Measurements from ENCODE around the gene SMC1B. TPM values are rescaled to one million over a fixed set of nuclear protein-coding genes. Genes with fewer than 3 reads are reported as not detected.

SMC1B gene
- total and polyA plus RNA-seq, 2 experiments from 2014 or later: 0.10 TPM; not detected in 1

DNA sequence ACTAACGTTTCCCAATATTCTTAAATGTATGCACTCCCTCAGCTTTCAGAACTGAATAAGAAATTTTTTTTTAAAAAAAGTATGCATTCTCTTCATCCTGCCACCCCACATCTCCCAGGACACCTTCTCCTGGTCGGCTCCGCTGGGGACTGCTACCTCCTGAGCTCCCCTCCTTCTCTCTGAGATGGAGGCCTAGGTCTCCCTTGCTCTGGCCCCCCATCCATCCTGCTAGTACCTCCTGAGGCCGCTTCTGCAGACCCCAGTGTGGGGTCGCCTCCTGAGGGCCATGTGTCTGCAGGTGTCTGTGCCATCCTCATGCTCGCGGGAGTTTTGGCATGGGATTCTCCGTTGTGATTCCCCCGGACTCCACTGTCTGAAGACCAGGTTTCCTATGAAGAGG lies 75.9 kb downstream of the SMC1B start:
- DNase-seq (ENCODE audit: low spot score) (no peak), ATAC-seq (no peak)
- no peak overlapping the region for H2AFZ ChIP-seq
- TF ChIP-seq, protein P1, sequence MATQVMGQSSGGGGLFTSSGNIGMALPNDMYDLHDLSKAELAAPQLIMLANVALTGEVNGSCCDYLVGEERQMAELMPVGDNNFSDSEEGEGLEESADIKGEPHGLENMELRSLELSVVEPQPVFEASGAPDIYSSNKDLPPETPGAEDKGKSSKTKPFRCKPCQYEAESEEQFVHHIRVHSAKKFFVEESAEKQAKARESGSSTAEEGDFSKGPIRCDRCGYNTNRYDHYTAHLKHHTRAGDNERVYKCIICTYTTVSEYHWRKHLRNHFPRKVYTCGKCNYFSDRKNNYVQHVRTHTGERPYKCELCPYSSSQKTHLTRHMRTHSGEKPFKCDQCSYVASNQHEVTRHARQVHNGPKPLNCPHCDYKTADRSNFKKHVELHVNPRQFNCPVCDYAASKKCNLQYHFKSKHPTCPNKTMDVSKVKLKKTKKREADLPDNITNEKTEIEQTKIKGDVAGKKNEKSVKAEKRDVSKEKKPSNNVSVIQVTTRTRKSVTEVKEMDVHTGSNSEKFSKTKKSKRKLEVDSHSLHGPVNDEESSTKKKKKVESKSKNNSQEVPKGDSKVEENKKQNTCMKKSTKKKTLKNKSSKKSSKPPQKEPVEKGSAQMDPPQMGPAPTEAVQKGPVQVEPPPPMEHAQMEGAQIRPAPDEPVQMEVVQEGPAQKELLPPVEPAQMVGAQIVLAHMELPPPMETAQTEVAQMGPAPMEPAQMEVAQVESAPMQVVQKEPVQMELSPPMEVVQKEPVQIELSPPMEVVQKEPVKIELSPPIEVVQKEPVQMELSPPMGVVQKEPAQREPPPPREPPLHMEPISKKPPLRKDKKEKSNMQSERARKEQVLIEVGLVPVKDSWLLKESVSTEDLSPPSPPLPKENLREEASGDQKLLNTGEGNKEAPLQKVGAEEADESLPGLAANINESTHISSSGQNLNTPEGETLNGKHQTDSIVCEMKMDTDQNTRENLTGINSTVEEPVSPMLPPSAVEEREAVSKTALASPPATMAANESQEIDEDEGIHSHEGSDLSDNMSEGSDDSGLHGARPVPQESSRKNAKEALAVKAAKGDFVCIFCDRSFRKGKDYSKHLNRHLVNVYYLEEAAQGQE (IDR thresholded peaks at IDR 0.05; ENCODE audit: unreplicated experiment): no peak
- TF ChIP-seq STAT1 (IDR thresholded peaks at IDR 0.05; ENCODE audit: unreplicated experiment) (no peak), ZNF331 (CRISPR knock-in tag; IDR thresholded peaks at IDR 0.05; ENCODE audit: low read depth) (no peak), ZNF114 (CRISPR knock-in tag; IDR thresholded peaks at IDR 0.05) (no peak), POLR2AphosphoS5 (IDR thresholded peaks at IDR 0.05; ENCODE audit: low read depth) (no peak), NANOG (IDR thresholded peaks at IDR 0.05; ENCODE audit: borderline replicate concordance) (no peak), CREB1 (CRISPR knock-in tag; IDR thresholded peaks at IDR 0.05; ENCODE audit: low read depth) (no peak)
- Mint-ChIP-seq H3K4me1 (no peaks in the 10 kb centered on the region), H3K9me3 (no peaks in the 10 kb centered on the region), H3K27me3 (ENCODE audit: insufficient read depth, low read depth, poor library complexity) (peaks cover 3% of the 10 kb centered on the region), H3K4me3 (no peak overlapping the region), H3K27ac (no peak overlapping the region), H3K36me3 (ENCODE audit: low read depth) (peaks cover 38% of the 10 kb centered on the region)
- peaks cover 3% of the 10 kb centered on the region; the same call in 1 of the 2 replicates for H4K20me1 ChIP-seq (replicated peaks; ENCODE audit: insufficient read depth)
- no peaks in the 10 kb centered on the region for H3K27me3 ChIP-seq (ENCODE audit: insufficient read depth)
- H3F3A ChIP-seq (replicated peaks; ENCODE audit: low read depth): no peaks in the 10 kb centered on the region
- peaks cover 16% of the 10 kb centered on the region; the same call in 1 of the 2 replicates for H3K36me3 ChIP-seq (ENCODE audit: insufficient read depth)
- no peak overlapping the region for H3K4me3 ChIP-seq
- no peaks in the 10 kb centered on the region for H3K9me2 ChIP-seq (ENCODE audit: insufficient read depth)
- no peak overlapping the region for H3K4me2 ChIP-seq
- H3K4me1 ChIP-seq (ENCODE audit: insufficient read depth): no peaks in the 10 kb centered on the region
- no peaks in the 10 kb centered on the region for H3K79me2 ChIP-seq (replicated peaks; ENCODE audit: insufficient read depth)
- H3K27ac ChIP-seq (ENCODE audit: low read depth): no peak overlapping the region

DNA sequence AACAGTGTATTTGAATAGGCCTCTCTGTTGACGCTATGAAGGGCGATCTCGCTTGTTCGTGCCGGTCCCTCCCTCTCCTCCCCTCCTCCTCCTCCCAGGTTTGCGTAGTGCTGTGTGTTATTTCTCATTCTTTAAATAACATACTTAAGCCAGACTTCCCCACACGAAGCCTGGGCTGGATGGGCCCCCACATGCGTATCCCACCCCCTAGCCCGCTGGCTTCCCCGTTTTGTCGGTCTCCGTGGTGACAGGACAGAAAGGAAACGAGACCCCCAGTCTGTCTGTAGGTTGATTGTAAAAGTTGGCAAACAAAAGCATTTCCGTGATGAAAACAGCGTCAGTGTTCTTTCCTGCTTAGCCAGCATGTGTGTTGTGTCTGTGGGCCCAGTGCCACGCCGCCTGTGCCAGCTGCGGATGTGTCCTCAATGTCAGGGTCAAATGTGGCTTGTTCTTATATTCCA lies 76.4 kb downstream of the SMC1B start:
- no peak for ATAC-seq
- no peak for TF ChIP-seq POLR2AphosphoS5 (IDR thresholded peaks at IDR 0.05; ENCODE audit: low read depth)
- TF ChIP-seq, protein P1 (IDR thresholded peaks at IDR 0.05; ENCODE audit: unreplicated experiment): no peak
- no peak for TF ChIP-seq EZH2phosphoT487 (IDR thresholded peaks at IDR 0.05; ENCODE audit: unreplicated experiment)
- TF ChIP-seq ZNF331 (CRISPR knock-in tag; IDR thresholded peaks at IDR 0.05; ENCODE audit: low read depth): no peak

More for the DNA sequence above, 76.4 kb downstream of the SMC1B start:
- DNase-seq (ENCODE audit: low spot score): no peak
- no peaks in the 10 kb centered on the region for H3K79me2 ChIP-seq (replicated peaks; ENCODE audit: insufficient read depth)
- no peak overlapping the region for H3K4me2 ChIP-seq
- no peaks in the 10 kb centered on the region for H3K4me1 ChIP-seq (ENCODE audit: insufficient read depth)
- H3K4me1 Mint-ChIP-seq: no peaks in the 10 kb centered on the region
- H4K20me1 ChIP-seq (replicated peaks; ENCODE audit: insufficient read depth): peaks cover 3% of the 10 kb centered on the region; the same call in 1 of the 2 replicates
- H3K9me3 Mint-ChIP-seq: no peaks in the 10 kb centered on the region
- peaks cover 41% of the 10 kb centered on the region for H3K36me3 Mint-ChIP-seq (ENCODE audit: low read depth)
- H3K36me3 ChIP-seq (ENCODE audit: insufficient read depth): peaks cover 20% of the 10 kb centered on the region; the same call in 1 of the 2 replicates
- no peak overlapping the region for H3K4me3 Mint-ChIP-seq
- H2AFZ ChIP-seq: no peak overlapping the region
- H3K27me3 Mint-ChIP-seq (ENCODE audit: insufficient read depth, low read depth, poor library complexity): peaks cover 3% of the 10 kb centered on the region
- H3K27ac ChIP-seq (ENCODE audit: low read depth): no peak overlapping the region
- no peak overlapping the region for H3K4me3 ChIP-seq
- no peaks in the 10 kb centered on the region for H3K27me3 ChIP-seq (ENCODE audit: insufficient read depth)
- H3K9me2 ChIP-seq (ENCODE audit: insufficient read depth): no peaks in the 10 kb centered on the region
- no peak overlapping the region; the same call in 1 of the 2 replicates for H3K27ac Mint-ChIP-seq
- no peaks in the 10 kb centered on the region for H3F3A ChIP-seq (replicated peaks; ENCODE audit: low read depth)
